DMS53 (cell line): ENCODE data around the gene PVALEF.

Source experiments
- DNase-seq: peaks from one replicate; lab custom pipeline; 2025; lab: John Stamatoyannopoulos, UW

The PVALEF gene

DNA sequence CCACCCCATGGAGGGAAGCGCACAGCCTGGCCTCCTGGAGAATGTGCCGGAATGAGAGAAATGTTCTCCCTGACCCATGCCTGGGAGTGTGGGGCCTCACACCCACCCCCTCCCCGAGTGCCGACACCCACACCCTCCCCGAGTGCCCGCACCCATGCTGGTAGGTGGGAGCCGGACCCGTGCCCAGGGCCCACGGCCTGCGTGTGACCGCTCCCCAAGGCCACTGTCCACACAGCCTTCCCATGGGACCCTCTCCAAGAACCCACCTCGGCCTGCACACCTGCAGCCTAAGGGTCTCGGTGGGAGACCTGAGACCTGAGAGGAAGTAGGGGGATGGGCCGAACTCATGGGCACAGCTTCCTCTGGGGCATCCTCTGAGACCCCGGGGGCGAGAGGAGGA lies 3.3 kb upstream of the PVALEF start:
- DNase-seq: no peak

DNA sequence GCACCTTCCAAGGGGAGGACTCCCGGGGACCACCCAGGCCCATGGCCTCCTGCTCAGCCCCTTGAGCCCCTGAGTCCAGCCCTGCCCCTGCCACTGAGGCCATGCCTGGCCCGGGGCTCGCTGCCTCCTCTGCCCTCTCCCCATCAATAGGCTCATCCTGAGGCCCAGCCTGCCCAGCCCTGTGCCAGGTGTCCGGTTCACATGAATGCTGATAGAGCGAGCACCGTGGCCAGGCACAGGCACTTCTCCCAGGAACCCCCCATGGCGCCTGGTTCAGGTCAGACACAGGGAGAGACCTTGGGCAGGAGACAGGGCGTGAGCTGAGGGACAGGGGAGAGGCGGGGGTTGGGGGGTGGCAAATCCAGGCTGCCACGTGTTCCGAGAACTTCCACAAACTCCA lies 2.8 kb upstream of the PVALEF start:
- peak; percentile 47 for DNase-seq

DNA sequence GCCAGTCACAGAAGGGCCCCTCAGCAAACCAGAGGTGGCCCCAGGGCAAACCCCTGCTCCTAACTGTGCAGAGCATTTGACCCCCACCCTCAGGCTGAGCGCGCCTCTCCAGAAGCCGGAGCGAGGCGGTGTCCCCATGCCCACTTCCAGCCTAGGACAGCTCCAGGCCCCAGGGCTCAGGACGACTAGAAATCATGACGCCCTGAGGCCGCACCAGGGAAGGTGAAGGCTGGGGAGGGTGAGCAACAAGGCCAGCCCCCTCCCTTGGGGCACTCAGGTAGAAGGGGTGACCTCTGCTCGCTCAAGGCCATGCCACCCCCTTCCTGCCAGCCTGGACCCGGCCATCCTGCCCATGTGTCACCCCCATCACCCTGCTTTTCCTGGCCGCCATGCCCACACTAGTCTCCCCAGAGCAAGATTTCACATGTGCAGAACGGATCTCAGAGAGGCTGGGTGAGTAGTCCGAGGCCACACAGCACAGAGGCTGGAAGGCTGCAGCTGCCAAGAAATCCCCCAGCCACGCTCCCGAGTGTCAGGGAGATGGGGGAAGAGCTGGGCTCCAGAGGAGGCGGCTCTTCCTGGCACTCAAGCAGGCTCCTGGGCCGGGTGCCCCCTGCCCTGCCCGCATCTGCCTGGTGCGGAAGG lies 2.1 kb upstream of the PVALEF start:
- no peak for DNase-seq

DNA sequence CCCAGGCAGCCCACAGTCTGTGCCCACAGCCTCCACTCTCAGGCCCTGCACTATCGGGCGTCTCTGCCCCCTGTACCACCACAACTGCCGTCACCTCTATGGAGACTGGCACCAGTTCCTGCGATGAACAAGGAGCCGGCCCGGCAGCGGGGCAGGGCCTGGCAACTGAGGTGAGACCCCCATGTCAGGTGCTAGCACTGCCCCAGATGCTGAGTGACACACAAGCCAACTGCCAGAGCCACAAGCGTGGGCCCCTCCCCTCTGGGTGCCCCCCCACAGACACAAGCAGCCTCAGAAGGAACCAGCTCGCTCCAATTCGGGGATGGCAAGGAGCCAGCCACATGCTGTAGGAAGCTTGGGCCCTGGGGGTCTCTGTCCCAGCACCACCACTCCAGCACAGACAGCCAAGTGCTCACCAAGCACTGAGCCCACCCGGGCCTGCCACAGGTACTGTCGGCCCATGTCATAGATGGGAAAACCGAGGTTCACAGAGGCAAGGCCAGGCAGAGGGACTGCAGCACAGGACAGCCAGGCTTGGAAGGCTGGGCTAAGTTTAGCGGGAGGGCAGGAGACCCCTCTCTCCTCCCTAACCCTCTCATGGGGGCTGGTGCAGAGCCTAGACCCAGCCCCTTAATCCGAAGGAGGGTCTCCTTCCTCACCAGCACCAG lies 1.5 kb upstream of the PVALEF start:
- DNase-seq: no peak

DNA sequence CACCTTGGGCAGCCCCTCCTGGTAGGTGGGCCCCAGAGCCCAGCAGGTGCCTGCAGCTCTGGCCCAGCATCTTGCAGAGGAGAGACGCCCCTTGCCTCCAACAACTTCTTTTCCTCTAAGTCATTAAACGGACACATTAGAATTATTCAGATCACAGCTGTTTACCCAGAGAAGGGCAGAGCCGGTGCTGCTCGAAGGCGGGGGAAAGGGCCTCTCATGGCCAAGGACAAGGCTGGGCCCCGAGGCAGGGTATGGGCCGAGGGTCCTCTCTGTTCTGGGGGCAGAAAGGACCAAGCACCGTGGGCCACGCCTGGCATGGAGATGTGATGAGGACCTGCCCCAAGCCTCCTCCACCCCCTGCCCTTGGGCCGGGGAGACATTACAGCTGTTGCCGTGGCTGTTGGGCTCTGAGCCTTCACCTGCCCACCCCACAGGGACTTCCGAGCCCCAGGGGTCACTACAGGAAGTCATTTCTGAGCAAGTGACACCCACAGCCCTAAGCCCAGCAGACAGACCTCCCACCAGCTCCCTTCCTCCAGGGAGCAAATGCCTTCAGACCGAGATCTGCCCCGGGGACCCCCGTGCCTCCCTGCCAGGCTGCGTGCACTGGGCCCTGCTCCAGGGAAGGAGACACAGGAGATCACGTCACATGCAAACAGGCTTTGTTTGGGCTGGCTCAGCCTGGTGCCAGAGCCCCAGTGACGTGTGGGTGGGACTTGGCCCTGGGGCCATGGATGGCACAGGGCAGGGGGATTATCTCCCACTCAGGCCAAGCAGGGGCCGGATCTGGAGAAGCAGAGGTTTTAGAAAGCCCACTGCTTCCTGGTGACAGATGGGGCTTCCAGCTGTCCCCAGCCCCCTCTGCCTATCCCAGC lies 699 bp upstream of the PVALEF start:
- DNase-seq: peak; percentile 32

DNA sequence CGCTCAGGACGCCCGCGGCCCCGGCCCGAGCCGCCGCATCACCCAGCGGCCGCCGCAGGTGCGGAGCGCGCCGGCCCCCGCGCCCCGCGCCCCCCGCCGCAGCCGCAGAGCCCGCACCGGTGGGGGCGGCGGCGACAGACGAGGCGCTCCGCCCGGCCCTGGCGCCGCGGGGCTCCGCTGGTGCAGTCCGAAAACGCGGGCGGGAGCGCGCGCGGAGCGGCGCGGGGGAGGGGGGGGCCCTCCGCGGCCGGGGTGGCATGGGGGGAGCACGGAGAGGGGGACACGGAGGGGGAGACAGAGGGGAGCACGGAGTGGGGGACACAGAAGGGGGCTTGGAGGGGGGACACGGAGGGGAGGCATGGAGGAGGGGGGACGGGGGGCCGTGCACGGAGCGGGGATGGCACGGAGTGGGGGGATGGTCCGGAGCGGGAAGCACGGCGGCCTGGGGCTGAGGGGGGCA lies 756 bp downstream of the PVALEF start, which contains the start of gene AATK:
Gene AATK, minus strand, starts transcription at position 189 of the 460 bp plus-strand sequence. CDS start 229 bp downstream, outside the sequence.
- DNase-seq: peak; percentile 76

DNA sequence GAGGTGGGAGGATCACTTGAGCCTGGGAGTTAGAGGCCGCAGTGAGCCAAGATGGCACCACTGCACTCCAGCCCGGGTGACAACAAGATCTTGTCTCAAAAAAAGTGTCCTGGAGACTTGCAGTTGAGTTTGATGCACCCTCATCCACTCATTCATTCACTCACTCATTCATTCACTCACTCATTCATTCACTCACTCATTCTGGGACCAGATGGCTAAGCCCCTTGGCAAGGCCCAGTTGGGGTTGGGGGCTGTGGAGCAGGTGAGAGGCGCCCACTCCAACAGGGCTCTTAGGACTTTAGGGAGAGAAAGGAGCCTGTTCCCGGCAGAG lies 1.9 kb downstream of the PVALEF start:
- DNase-seq: no peak

DNA sequence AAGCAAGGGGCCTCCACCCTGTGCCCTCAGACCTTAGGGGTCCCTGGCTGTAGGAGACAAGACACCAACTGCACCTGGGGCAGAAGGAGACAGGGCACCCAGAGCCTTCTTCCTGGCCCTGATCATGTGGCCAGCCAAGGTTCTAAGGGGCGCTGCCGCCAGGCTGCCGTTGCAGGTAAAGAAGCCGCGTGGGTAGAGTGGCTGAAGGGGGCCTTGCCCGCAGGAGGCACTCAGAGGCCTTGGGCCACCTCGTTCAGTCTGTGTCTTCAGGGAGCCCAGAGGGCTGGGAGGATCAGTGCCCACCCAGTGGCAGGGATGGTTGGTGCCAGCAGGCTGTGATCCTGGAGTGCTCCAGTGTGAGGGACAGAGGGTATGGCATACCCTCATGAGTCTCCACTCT lies 2.3 kb downstream of the PVALEF start:
- DNase-seq: no peak

DNA sequence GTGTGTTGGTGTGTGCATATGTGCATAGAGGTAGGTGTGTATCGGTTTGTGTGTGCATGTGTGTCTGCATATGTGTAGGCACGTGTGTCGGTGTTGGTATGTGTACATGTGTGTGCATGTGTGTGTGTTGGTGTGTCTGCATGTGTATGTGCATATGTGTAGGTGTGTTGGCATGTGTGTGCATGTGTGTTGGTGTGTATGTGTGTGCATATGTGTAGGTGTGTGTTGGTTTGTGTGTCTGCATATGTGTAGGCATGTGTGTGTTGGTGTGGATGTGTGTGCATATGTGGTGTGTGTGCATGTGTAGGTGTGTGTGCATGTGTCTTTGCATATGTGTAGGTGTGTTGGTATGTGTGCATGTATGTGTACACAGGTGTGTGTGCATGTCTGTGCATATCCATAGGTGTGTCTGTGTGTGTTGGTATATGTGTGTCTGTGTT lies 4.6 kb downstream of the PVALEF start:
- no peak for DNase-seq

DNA sequence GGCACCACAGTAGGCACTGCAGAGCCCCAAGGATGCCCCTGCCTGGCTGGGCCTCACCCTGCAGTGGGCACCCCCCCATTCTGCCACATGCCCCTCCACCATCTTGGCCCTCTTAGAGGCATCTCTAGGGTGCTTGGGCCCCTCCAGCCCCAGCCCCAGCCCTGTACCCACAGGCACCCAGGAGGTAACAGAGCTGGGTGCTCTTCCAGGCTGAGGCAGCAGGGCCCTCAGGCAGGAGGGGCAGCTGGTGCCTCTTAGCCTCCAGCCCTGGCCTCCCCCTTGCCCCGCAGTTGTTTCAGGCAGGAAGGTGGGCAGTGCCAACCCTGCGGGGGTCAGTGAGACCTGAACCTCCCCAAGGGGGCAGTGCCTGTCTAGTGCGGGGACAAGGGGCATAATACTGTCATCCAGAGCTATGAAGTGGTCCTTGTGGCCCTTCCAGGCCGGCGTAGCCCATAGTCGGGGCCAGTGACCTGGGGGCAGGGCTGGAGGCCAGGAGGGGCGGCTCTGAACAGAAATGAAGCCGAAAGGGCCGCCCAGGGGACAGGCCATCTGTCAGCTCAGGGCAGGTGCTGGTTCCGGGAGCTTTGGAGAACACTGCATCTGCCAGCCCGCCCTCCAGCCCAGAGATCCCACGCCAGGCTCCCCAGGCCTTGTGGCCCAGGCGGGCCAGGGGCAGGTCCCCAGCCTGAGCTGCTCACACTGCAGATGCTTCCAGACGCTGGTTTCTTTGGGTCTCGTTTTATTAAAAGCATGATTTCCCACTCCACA lies 5.6 kb downstream of the PVALEF start:
- no peak for DNase-seq

DNA sequence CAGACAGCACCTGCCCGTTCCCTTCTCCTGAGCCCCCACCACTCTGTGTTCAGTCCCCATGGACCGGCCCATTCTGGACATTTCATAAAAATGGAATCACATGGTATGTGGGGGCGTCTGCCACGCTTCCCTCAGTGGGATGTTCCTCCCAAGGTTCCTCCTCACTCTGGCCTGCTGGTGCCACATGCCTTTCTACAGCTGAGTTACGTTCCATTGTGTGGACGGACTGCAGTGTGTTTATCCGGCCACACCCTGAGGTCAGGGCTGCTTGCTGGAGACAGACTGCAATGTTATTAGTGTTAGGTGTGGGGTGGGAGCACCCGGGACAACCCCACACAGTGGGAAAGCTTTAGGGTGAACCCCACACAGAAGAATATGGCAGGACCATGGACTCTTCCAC lies 6.6 kb downstream of the PVALEF start:
- no peak for DNase-seq

DNA sequence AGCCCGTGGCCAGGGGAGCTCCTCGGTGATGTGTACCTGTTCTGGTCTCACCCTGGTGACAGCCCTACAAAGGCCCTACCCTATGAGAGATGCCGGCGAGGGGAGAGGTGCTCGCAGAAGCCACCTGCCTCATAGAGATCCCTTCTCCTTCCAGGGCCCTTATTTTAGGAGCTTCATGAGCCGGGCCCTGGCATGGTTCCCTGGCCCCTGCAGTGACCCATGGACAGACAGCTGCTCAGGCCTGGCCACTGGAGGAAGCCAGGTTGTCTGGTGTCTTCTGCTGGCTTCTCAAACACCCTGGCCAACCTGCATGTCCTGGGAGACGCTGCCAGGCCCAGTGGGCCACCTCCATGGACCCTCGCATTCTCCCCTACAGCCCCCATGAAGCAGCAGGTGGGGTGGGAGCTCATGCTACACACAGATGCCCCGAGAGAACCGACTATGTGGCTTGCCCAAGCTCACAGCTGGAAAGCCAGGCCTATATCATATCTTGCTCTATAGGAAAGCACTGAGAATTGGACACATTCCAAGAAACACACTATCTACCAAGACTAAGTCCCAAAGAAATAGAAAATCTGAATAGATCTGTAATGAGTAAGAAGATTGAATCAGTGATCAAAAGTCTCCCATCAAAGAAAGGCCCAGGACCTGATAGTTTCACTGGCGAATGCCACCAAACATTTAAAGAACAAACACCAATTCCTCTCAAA lies 7.9 kb downstream of the PVALEF start:
- no peak for DNase-seq

DNA sequence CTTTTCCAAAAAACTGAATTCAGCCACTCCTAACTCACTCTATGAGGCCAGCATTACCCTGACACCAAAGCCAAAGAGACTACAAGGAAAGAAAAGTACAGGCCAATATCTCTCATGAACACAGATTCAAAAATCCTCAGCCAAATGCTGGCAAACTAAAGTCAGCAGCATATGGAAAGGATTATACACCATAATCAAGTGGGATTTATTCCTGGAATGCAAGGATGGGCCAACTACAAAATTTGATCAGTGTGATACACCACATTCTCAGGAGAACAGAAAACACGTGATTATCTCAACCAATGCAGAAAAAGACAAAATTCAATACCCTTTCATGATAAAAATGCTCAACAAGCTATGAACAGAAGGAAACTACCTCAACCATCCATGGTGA lies 8.5 kb downstream of the PVALEF start:
- no peak for DNase-seq

DNA sequence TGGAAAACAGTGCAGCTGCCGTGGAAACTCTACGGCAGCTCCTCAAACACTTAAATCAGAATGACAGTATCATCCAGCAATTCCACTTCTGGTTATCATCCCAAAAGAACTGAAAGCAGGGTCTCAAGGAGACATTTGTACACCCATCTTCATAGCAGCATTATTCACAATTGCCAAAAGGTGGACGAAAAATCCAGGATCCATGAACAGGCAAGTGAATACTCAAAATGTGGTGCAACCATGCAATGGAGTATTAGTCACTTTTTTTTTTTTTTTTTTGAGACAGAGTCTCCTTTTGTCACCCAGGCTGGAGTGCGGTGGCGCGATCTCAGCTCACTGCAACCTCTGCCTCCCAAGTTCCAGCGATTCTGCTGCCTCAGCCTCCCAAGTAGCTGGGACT lies 11.4 kb downstream of the PVALEF start:
- DNase-seq: peak; percentile 62

DNA sequence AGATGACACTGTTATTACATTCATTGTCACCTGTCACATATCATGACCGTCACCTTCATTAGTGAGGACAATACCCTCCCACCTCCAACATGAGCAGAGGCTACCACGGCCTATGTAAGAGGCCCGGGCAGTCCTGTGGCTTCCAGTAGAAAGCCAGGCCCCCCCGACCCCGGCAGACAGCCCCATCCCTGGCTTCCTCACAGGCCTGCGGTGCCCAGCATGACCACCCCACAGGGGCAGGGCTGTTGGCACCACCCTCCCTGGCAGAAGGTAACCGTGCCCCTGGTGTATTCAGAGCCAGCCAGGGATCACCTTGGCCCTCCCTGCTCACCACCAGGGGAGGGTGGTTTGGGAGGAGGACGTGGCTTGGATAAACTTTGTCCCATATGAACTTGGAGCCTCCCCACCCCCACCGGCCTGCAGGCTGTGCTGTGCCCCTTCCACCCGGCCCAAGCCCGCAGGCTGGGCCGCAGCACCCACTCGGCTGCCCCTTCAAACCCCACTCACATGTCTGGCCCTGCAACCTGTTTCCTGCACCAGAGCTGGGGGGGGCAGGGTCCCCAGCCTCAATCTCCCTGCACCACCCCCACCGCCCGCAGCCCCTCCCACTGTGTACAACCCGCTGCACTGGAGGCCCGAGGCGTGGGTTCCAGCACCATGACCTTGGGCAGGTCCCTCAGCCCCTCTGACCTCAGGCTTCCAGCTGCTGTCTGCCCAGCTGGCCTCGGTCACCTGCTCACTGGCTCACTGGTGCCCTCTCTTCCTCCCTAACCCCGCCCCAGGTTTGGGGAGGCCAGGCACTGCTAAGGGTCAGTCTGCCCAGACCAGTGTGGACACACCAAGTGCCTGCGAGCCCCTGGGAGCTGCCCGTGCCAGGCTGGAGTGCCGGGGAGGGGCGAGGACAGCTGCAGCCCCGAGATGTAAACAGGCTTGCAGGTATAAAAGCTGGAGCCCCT lies 13.1 kb downstream of the PVALEF start:
- DNase-seq: no peak

DNA sequence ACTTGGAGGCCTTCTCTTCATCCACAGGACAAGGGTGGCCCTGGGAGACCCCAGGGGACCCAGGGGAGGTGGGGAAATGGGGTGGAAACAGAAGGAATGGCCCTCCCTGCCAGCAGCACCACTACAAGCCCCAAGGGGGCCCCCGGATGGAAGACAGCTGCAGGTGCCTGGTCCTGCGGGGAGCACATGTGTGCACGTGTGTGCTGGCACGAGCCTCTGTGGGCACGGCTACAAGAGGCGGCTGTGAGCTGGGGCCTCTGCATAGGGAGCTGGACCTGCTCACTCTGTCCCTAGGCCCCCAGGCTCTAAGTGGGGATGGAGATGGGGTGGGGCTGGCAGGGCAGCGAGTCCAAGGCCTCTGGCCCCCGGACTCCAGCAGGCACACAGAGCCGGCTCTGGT lies 13.9 kb downstream of the PVALEF start:
- no peak for DNase-seq

DNA sequence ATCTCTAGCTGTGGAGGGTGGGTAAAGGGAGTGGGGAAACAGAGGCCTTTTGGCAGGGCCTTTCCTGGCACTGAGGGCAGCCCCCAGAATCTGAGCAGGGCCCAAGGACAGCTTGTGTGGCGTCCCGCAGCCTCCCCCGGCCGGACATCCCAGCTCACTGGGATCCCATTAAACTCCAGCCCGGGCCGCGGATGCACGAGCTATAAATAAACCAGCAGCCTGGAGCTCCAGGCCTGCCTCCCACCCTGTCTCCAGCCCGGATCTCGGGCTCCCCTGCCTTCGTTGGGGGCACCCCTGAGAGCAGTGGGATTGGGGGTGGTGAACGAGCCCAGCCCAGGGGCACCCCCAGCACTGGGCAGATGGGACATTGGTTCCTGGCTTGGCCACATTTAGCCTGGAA lies 14.6 kb downstream of the PVALEF start:
- DNase-seq: no peak

DNA sequence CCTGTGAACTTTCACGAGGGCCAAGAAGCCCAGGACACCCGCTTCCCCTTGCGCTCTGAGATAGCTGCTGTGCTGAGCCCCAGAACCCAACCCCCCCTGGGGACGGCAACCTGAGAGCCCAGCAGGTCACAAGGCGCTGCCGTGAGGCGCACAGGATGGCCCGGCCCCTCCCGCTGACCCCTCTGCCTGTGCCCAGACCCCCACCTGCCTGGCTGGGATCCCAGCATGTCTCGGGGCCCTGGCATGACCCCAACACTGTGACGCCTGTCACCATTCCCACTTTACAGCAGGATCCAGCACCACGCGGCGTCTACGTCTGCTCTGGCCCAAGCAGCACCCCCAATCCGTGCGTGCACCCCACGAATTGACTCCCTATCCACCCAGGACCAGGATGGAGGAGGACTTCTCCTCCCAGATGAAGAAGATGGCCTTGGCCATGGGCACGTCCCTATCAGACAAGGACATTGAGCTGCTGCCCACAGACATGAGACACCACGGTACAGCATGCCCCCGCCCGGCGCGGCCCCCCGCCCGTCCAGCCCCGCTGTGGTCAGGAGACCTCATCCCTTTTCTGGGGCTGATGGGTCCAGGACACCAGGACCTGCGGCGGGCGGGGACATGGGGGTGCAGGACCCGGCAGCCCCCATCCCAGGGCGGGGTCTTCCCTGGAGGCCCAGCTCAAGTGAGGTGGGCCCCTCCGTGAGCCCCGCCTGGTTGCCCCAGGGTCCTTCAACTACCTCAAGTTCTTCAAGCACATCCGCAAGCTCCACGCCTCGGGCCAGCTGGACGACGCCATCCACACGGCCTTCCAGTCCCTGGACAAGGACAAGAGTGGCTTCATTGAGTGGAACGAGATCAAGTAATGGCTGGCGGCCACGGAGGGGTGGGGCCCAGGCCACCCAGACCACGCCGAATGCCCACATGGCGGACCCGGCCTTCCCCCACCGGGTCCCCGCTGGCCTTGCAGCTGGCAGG lies 15.8 kb downstream of the PVALEF start:
- no peak for DNase-seq

DNA sequence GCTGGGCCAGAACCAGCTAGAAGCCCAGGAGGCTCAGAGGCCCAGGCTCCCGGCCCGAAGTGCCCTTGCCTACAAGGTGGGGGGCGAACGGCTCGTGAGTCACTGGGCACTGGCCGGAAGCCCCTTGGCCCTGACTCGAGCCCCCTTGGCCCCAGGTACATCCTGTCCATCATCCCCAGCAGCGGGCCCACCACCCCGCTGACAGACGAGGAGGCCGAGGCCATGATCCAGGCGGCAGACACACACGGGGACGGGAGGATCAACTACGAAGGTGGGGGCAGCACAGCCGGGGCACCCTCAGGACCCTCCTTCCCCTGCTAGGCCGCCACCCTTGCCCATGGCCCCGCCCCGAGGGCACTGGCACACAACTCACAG lies 16.5 kb downstream of the PVALEF start:
- no peak for DNase-seq
